Measurements from ENCODE around the gene PTPRN2.

Gene PTPRN2

GRCh38 chr7:157561816-157562410 lies 1025.7 kb downstream of the PTPRN2 start:
- H3K9ac ChIP-seq (ENCODE audit: low read depth in 1 of 2, low read length in 2 of 2) = no peak overlapping the region
- no peaks in the 10 kb centered on the region for H3K4me1 ChIP-seq (ENCODE audit: control insufficient read depth in 2 of 2, insufficient read depth in 2 of 2, low read length in 2 of 2)
- H3K27me3 ChIP-seq (ENCODE audit: control insufficient read depth in 2 of 2, insufficient read depth in 2 of 2, low read length in 2 of 2) = no peaks in the 10 kb centered on the region
- H3K27ac ChIP-seq (ENCODE audit: low read depth in 2 of 2, low read length in 2 of 2) = no peak overlapping the region
- no peaks in the 10 kb centered on the region for H3K9me3 ChIP-seq (ENCODE audit: control insufficient read depth in 2 of 2, low read length in 2 of 2)
- H3K4me3 ChIP-seq (ENCODE audit: low read length in 2 of 2) = no peak overlapping the region
- no peaks in the 10 kb centered on the region for H3K36me3 ChIP-seq (ENCODE audit: control insufficient read depth in 2 of 2, insufficient read depth in 2 of 2, low read length in 2 of 2)

DNA sequence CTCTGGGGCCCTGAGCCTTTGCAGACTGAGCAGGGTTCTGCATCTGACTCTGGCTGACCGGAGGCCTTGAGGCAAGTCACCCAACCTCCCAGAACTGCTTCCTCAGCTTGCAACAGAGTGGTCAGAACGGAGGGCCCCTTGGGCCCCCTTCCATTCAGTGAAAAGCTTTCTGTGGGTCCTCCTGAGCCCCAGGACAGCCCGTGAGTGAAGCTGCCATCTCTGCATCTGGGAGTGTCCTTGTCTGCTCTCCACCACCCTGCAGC lies 1026.2 kb downstream of the PTPRN2 start:
- Histone ChIP-seq H3K27me3 (ENCODE audit: control insufficient read depth in 2 of 2, insufficient read depth in 2 of 2, low read length in 2 of 2) (no peaks in the 10 kb centered on the region), H3K4me3 (ENCODE audit: low read length in 2 of 2) (no peak overlapping the region), H3K4me1 (ENCODE audit: control insufficient read depth in 2 of 2, insufficient read depth in 2 of 2, low read length in 2 of 2) (no peaks in the 10 kb centered on the region), H3K9me3 (ENCODE audit: control insufficient read depth in 2 of 2, low read length in 2 of 2) (no peaks in the 10 kb centered on the region), H3K9ac (ENCODE audit: low read depth in 1 of 2, low read length in 2 of 2) (no peak overlapping the region), H3K27ac (ENCODE audit: low read depth in 2 of 2, low read length in 2 of 2) (no peak overlapping the region), H3K36me3 (ENCODE audit: control insufficient read depth in 2 of 2, insufficient read depth in 2 of 2, low read length in 2 of 2) (no peaks in the 10 kb centered on the region)

GRCh38 chr7:157560710-157561522 lies 1026.7 kb downstream of the PTPRN2 start:
- H3K4me1 ChIP-seq (ENCODE audit: control insufficient read depth in 2 of 2, insufficient read depth in 2 of 2, low read length in 2 of 2) = no peaks in the 10 kb centered on the region
- H3K27me3 ChIP-seq (ENCODE audit: control insufficient read depth in 2 of 2, insufficient read depth in 2 of 2, low read length in 2 of 2) = no peaks in the 10 kb centered on the region
- no peaks in the 10 kb centered on the region for H3K9me3 ChIP-seq (ENCODE audit: control insufficient read depth in 2 of 2, low read length in 2 of 2)
- no peak overlapping the region for H3K27ac ChIP-seq (ENCODE audit: low read depth in 2 of 2, low read length in 2 of 2)
- H3K9ac ChIP-seq (ENCODE audit: low read depth in 1 of 2, low read length in 2 of 2) = no peak overlapping the region
- no peaks in the 10 kb centered on the region for H3K36me3 ChIP-seq (ENCODE audit: control insufficient read depth in 2 of 2, insufficient read depth in 2 of 2, low read length in 2 of 2)
- H3K4me3 ChIP-seq (ENCODE audit: low read length in 2 of 2) = no peak overlapping the region

DNA sequence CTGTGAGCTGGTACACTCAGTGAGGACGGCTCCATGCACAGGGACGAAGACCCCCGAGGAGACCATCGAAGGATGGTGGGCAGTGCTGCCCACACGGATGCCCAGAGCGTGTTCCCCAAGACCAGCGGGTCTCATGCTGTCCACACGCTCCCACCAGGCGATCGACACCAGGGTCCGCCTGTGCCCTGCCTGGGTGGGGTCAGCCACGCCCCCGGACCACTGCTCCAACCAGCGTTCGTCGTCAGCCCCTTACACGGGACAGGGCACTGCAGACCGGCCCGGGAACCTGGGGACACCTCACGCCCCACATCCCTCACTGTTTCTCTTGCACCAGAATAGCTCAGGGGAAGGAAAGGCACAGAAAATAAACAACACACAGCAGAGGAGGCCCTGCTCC lies 1027.4 kb downstream of the PTPRN2 start:
- Histone ChIP-seq H3K9ac (ENCODE audit: low read depth in 1 of 2, low read length in 2 of 2) (no peak overlapping the region), H3K36me3 (ENCODE audit: control insufficient read depth in 2 of 2, insufficient read depth in 2 of 2, low read length in 2 of 2) (no peaks in the 10 kb centered on the region), H3K27me3 (ENCODE audit: control insufficient read depth in 2 of 2, insufficient read depth in 2 of 2, low read length in 2 of 2) (no peaks in the 10 kb centered on the region), H3K4me3 (ENCODE audit: low read length in 2 of 2) (no peak overlapping the region), H3K27ac (ENCODE audit: low read depth in 2 of 2, low read length in 2 of 2) (no peak overlapping the region), H3K4me1 (ENCODE audit: control insufficient read depth in 2 of 2, insufficient read depth in 2 of 2, low read length in 2 of 2) (no peaks in the 10 kb centered on the region), H3K9me3 (ENCODE audit: control insufficient read depth in 2 of 2, low read length in 2 of 2) (no peaks in the 10 kb centered on the region)

DNA sequence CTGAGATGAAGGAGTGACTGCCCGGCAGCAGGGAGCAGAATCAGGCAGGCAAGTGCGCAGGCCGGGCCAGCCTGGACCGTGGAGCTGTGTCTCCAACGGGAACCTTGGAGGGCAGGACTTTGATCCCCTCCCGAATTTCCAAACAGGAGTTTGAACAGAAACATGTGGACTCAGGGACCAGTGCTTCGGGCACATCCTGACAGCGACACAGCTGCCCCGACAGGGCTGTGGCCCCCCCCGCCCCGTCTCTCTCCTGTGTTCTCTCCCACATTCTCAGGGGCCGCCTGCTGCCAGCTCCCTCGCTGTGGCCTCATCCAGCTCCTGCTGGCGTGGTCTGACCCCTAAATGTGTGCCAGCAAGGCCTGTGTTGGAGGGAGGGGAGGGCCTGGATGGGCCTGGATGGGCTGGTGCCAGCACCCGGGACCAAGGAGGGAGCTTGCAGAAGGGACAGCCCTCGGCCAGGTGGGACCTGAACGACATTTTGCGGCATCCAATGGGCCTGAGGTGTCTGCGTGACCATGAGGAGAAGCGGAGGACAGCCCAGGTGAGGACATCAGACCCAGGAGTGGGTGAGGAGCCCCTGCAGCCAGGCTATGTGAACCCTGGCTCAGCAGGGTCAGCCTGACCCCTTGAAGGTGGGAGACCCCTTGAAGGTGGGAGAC lies 1027.9 kb downstream of the PTPRN2 start:
- Histone ChIP-seq H3K9me3 (ENCODE audit: control insufficient read depth in 2 of 2, low read length in 2 of 2) (no peaks in the 10 kb centered on the region), H3K9ac (ENCODE audit: low read depth in 1 of 2, low read length in 2 of 2) (no peak overlapping the region), H3K27me3 (ENCODE audit: control insufficient read depth in 2 of 2, insufficient read depth in 2 of 2, low read length in 2 of 2) (no peaks in the 10 kb centered on the region), H3K36me3 (ENCODE audit: control insufficient read depth in 2 of 2, insufficient read depth in 2 of 2, low read length in 2 of 2) (no peaks in the 10 kb centered on the region), H3K4me3 (ENCODE audit: low read length in 2 of 2) (no peak overlapping the region), H3K27ac (ENCODE audit: low read depth in 2 of 2, low read length in 2 of 2) (no peak overlapping the region), H3K4me1 (ENCODE audit: control insufficient read depth in 2 of 2, insufficient read depth in 2 of 2, low read length in 2 of 2) (no peaks in the 10 kb centered on the region)

GRCh38 chr7:157558875-157559595 lies 1028.6 kb downstream of the PTPRN2 start:
- H3K27me3 ChIP-seq (ENCODE audit: control insufficient read depth in 2 of 2, insufficient read depth in 2 of 2, low read length in 2 of 2) = no peaks in the 10 kb centered on the region
- H3K9me3 ChIP-seq (ENCODE audit: control insufficient read depth in 2 of 2, low read length in 2 of 2) = no peaks in the 10 kb centered on the region
- H3K4me1 ChIP-seq (ENCODE audit: control insufficient read depth in 2 of 2, insufficient read depth in 2 of 2, low read length in 2 of 2) = no peaks in the 10 kb centered on the region
- no peak overlapping the region for H3K9ac ChIP-seq (ENCODE audit: low read depth in 1 of 2, low read length in 2 of 2)
- no peaks in the 10 kb centered on the region for H3K36me3 ChIP-seq (ENCODE audit: control insufficient read depth in 2 of 2, insufficient read depth in 2 of 2, low read length in 2 of 2)
- H3K4me3 ChIP-seq (ENCODE audit: low read length in 2 of 2) = no peak overlapping the region
- H3K27ac ChIP-seq (ENCODE audit: low read depth in 2 of 2, low read length in 2 of 2) = no peak overlapping the region

DNA sequence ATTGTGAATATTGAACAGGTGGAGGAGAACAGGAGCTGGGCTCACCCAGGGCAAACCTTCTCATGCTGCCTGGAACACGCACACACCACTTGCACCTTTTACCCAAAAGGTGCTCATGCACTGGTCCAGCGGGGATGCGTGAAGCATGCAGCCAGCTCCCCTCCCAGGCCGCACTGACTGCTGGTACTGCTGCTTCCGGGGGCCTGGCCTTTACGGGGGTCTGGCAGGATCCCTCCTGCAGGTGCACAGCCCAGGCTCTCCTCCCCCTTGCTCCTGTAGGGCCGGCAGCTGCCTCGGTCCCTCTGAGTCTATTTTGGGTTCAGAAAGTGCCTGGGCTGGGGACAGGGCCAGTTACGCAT lies 1029.1 kb downstream of the PTPRN2 start:
- Histone ChIP-seq H3K27ac (ENCODE audit: low read depth in 2 of 2, low read length in 2 of 2) (no peak overlapping the region), H3K4me3 (ENCODE audit: low read length in 2 of 2) (no peak overlapping the region), H3K4me1 (ENCODE audit: control insufficient read depth in 2 of 2, insufficient read depth in 2 of 2, low read length in 2 of 2) (no peaks in the 10 kb centered on the region), H3K36me3 (ENCODE audit: control insufficient read depth in 2 of 2, insufficient read depth in 2 of 2, low read length in 2 of 2) (no peaks in the 10 kb centered on the region), H3K27me3 (ENCODE audit: control insufficient read depth in 2 of 2, insufficient read depth in 2 of 2, low read length in 2 of 2) (no peaks in the 10 kb centered on the region), H3K9me3 (ENCODE audit: control insufficient read depth in 2 of 2, low read length in 2 of 2) (no peaks in the 10 kb centered on the region), H3K9ac (ENCODE audit: low read depth in 1 of 2, low read length in 2 of 2) (no peak overlapping the region)

- Histone ChIP-seq H3K27ac (ENCODE audit: low read depth in 2 of 2, low read length in 2 of 2) (no peak overlapping the region), H3K9ac (ENCODE audit: low read depth in 1 of 2, low read length in 2 of 2) (no peak overlapping the region), H3K9me3 (ENCODE audit: control insufficient read depth in 2 of 2, low read length in 2 of 2) (no peaks in the 10 kb centered on the region), H3K36me3 (ENCODE audit: control insufficient read depth in 2 of 2, insufficient read depth in 2 of 2, low read length in 2 of 2) (no peaks in the 10 kb centered on the region), H3K4me1 (ENCODE audit: control insufficient read depth in 2 of 2, insufficient read depth in 2 of 2, low read length in 2 of 2) (no peaks in the 10 kb centered on the region), H3K27me3 (ENCODE audit: control insufficient read depth in 2 of 2, insufficient read depth in 2 of 2, low read length in 2 of 2) (no peaks in the 10 kb centered on the region), H3K4me3 (ENCODE audit: low read length in 2 of 2) (no peak overlapping the region)
Measured at GRCh38 chr7:157558061-157558460, 1029.6 kb downstream of the PTPRN2 start.

GRCh38 chr7:157557263-157557662 lies 1030.4 kb downstream of the PTPRN2 start:
- Histone ChIP-seq H3K9me3 (ENCODE audit: control insufficient read depth in 2 of 2, low read length in 2 of 2) (no peaks in the 10 kb centered on the region), H3K27me3 (ENCODE audit: control insufficient read depth in 2 of 2, insufficient read depth in 2 of 2, low read length in 2 of 2) (no peaks in the 10 kb centered on the region), H3K36me3 (ENCODE audit: control insufficient read depth in 2 of 2, insufficient read depth in 2 of 2, low read length in 2 of 2) (no peaks in the 10 kb centered on the region), H3K4me3 (ENCODE audit: low read length in 2 of 2) (no peak overlapping the region), H3K27ac (ENCODE audit: low read depth in 2 of 2, low read length in 2 of 2) (no peak overlapping the region), H3K9ac (ENCODE audit: low read depth in 1 of 2, low read length in 2 of 2) (no peak overlapping the region), H3K4me1 (ENCODE audit: control insufficient read depth in 2 of 2, insufficient read depth in 2 of 2, low read length in 2 of 2) (no peaks in the 10 kb centered on the region)

DNA sequence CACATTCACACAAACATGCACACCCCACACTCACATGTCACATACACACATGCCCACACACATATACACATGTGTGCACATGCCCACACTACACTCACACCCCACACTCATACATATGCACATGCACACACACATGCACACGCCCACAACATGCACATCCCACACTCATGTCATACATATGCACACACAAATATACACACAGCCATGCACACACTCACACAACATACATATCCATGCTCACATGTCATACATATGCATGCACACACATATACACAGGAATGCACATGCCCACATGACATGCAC lies 1031.0 kb downstream of the PTPRN2 start:
- Histone ChIP-seq H3K9ac (ENCODE audit: low read depth in 1 of 2, low read length in 2 of 2) (no peak overlapping the region), H3K27ac (ENCODE audit: low read depth in 2 of 2, low read length in 2 of 2) (no peak overlapping the region), H3K27me3 (ENCODE audit: control insufficient read depth in 2 of 2, insufficient read depth in 2 of 2, low read length in 2 of 2) (no peaks in the 10 kb centered on the region), H3K4me3 (ENCODE audit: low read length in 2 of 2) (no peak overlapping the region), H3K36me3 (ENCODE audit: control insufficient read depth in 2 of 2, insufficient read depth in 2 of 2, low read length in 2 of 2) (no peaks in the 10 kb centered on the region), H3K4me1 (ENCODE audit: control insufficient read depth in 2 of 2, insufficient read depth in 2 of 2, low read length in 2 of 2) (no peaks in the 10 kb centered on the region), H3K9me3 (ENCODE audit: control insufficient read depth in 2 of 2, low read length in 2 of 2) (no peaks in the 10 kb centered on the region)
